Retinal pigment epithelial cell (primary cell): ENCODE data around the gene KRT6B.
"Not testable (repeated sequence)": the region's sequence is repeated elsewhere in the genome, so short reads cannot be mapped to it uniquely, and the experiment has no call there.

Experiments used
- DNase-seq: peaks from one replicate; pipeline ENCODE4 v3.0.0-alpha.2; 2010; ENCODE audit warnings: low read depth
- H3K4me3 ChIP-seq: 2 replicates; pipeline ENCODE4 v1.5.1; 2011; ENCODE audit warnings: mild to moderate bottlenecking, low read length, control low read depth, moderate library complexity
- CTCF ChIP-seq: conservative IDR thresholded peaks from 2 replicates; pipeline ENCODE4 v1.5.1; 2011; ENCODE audit warnings: low read depth, low read length, control low read depth, inconsistent platforms

Gene KRT6B

GRCh38 chr12:52464897-52465296 lies 13.0 kb upstream of the KRT6B start:
- no peak overlapping the region for H3K4me3 ChIP-seq
- no peak for TF ChIP-seq CTCF
- DNase-seq = no peak

DNA sequence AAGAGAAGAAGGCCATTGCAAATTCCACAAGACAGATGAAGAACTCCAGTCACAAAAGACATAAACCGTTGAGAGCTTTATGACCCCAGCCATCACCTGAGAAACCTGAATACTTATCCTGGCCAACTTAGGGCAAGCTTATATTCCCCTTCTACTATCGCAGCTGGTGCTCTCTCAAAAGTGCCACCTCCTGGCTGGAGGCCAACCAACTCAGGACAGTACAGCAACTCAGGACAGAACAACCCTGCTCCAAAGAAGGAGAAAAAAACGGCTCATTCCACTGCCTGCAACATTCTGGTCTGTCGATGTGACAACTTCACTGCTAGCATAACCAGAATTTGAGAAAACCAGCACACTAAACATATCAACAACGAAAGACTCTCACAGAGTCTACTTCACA lies 9.7 kb upstream of the KRT6B start:
- TF ChIP-seq CTCF = no peak
- H3K4me3 ChIP-seq = no peak overlapping the region
- DNase-seq = no peak

DNA sequence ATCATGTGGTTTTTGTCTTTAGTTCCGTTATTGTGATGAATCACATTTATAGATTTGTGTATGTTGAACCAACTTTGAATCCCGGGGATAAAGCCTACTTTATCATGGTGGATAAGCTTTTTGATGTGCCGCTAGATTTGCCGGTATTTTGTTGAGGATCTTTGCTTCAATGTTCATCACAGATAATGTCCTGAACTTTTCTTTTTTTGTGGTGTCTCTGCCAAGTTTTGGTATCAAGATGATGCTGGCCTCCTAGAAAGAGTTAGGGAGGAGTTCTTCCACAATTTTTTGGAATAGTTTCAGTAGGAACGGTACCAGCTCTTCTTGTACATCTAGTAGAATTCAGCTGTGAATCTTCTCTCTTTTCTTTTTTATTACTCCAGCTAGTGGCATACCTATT lies 6.9 kb upstream of the KRT6B start:
- H3K4me3 ChIP-seq = no peak overlapping the region
- no peak for TF ChIP-seq CTCF
- DNase-seq = no peak

GRCh38 chr12:52455821-52456220 lies 3.9 kb upstream of the KRT6B start:
- no peak for TF ChIP-seq CTCF
- H3K4me3 ChIP-seq = no peak overlapping the region
- no peak for DNase-seq

GRCh38 chr12:52454411-52455201 lies 2.7 kb upstream of the KRT6B start:
- no peak for DNase-seq
- TF ChIP-seq CTCF = no peak
- H3K4me3 ChIP-seq = no peak overlapping the region

DNA sequence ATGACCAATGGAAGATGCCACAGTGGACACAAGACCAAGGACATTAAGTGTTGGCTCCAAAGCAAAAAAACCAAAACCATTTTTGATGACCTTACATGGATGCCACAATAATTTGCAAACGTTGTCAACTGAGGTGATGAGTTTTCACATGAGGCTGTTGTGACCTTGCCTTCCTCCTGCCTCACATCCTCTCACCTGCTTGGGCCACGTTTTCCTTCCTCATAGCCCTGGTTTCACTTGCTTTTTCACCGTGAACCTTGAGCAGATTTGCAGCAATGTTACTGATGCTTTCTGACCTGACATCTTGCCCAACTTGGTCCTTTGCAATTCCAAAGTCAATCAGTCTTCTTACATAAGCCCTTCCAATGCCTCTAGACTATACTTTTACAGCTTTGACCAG lies 3.7 kb downstream of the KRT6B start:
- DNase-seq = no peak
- H3K4me3 ChIP-seq = no peak overlapping the region
- no peak for TF ChIP-seq CTCF

- not testable (repeated sequence) for H3K4me3 ChIP-seq, DNase-seq
These were observed 4.8 kb downstream of the KRT6B start for GRCh38 chr12:52447196-52447595.
